Endothelial cell (in vitro differentiated cells): Measurements from ENCODE around the gene COPB1. TPM values are rescaled to one million over a fixed set of nuclear protein-coding genes. Genes with fewer than 3 reads are reported as not detected.

ENCODE experiments used
- DNase-seq: peaks from one replicate; pipeline ENCODE4 v3.0.0; 2021; ENCODE audit warnings: low spot score
- H3K27ac Mint-ChIP-seq: one replicate; pipeline ENCODE4 v1.8.0; 2021; ENCODE audit warnings: mixed read lengths, inconsistent platforms; ENCODE audit not compliant: unreplicated experiment
- H3K27me3 Mint-ChIP-seq: one replicate; pipeline ENCODE4 v1.8.0; 2021; ENCODE audit warnings: mild to moderate bottlenecking, moderate library complexity, mixed read lengths, inconsistent platforms; ENCODE audit not compliant: unreplicated experiment
- H3K36me3 Mint-ChIP-seq: one replicate; pipeline ENCODE4 v1.8.0; 2021; ENCODE audit warnings: mild to moderate bottlenecking, low read depth, mixed read lengths, inconsistent platforms; ENCODE audit not compliant: unreplicated experiment
- H3K4me1 Mint-ChIP-seq: one replicate; pipeline ENCODE4 v1.8.0; 2021; ENCODE audit warnings: mild to moderate bottlenecking, mixed read lengths, inconsistent platforms; ENCODE audit not compliant: unreplicated experiment
- H3K4me3 Mint-ChIP-seq: one replicate; pipeline ENCODE4 v1.8.0; 2021; ENCODE audit warnings: mild to moderate bottlenecking, mixed read lengths, inconsistent platforms; ENCODE audit not compliant: unreplicated experiment
- H3K9me3 Mint-ChIP-seq: one replicate; pipeline ENCODE4 v1.8.0; 2021; ENCODE audit warnings: mixed read lengths, inconsistent platforms; ENCODE audit not compliant: unreplicated experiment
- CTCF ChIP-seq: fragments of 200-600 bp; sonication (generic); IDR thresholded peaks from one replicate; pipeline ENCODE4 v1.5.0; 2021; ENCODE audit warnings: antibody characterized with exemption; ENCODE audit not compliant: unreplicated experiment
- total RNA-seq: library from RNA; stranded (reverse); fragmentation: NEBNext Ultra II Directional; extraction: Animal tissue kit (Norgen Biotek cat#: 25700); gene quantifications from one replicate; pipeline ENCODE4 v1.2.1, GENCODE V29; 2021; ENCODE audit not compliant: unreplicated experiment

COPB1 gene
- total RNA-seq, 1 donor from 2014 or later = 132 TPM

GRCh38 chr11:14500181-14500651, 605 bp upstream of the COPB1 start:
- H3K27me3 Mint-ChIP-seq = no peaks in the 10 kb centered on the region

GRCh38 chr11:14499178-14499559, 442 bp downstream of the COPB1 start:
- Mint-ChIP-seq H3K36me3 (peaks cover 19% of the 10 kb centered on the region), H3K4me1 (peaks cover 19% of the 10 kb centered on the region), H3K27me3 (no peaks in the 10 kb centered on the region), H3K9me3 (no peaks in the 10 kb centered on the region), H3K4me3 (peak overlapping the region; percentile 96), H3K27ac (peak overlapping the region; percentile 81)
- peak; percentile 36 for DNase-seq
- no peak for TF ChIP-seq CTCF

More at GRCh38 chr11:14500181-14500651, 605 bp upstream of the COPB1 start:
- peaks cover 18% of the 10 kb centered on the region for H3K36me3 Mint-ChIP-seq
- peak overlapping the region; percentile 96 for H3K4me3 Mint-ChIP-seq
- peak overlapping the region; percentile 96 for H3K27ac Mint-ChIP-seq
- no peak for TF ChIP-seq CTCF
- no peaks in the 10 kb centered on the region for H3K9me3 Mint-ChIP-seq
- peak; percentile 16 for DNase-seq
- H3K4me1 Mint-ChIP-seq = peaks cover 19% of the 10 kb centered on the region

- Mint-ChIP-seq H3K27me3 (no peaks in the 10 kb centered on the region), H3K4me1 (no peaks in the 10 kb centered on the region), H3K9me3 (no peaks in the 10 kb centered on the region), H3K36me3 (peaks cover 18% of the 10 kb centered on the region), H3K27ac (no peak overlapping the region), H3K4me3 (no peak overlapping the region)
- no peak for DNase-seq
- TF ChIP-seq CTCF = no peak
These were observed 18.9 kb downstream of the COPB1 start for GRCh38 chr11:14480716-14481115.

GRCh38 chr11:14471127-14471526, 28.5 kb downstream of the COPB1 start:
- TF ChIP-seq CTCF = no peak
- Mint-ChIP-seq H3K27me3 (no peaks in the 10 kb centered on the region), H3K27ac (no peak overlapping the region), H3K36me3 (peaks cover 43% of the 10 kb centered on the region), H3K9me3 (no peaks in the 10 kb centered on the region), H3K4me1 (no peaks in the 10 kb centered on the region), H3K4me3 (no peak overlapping the region)
- no peak for DNase-seq

GRCh38 chr11:14463623-14464022, 36.0 kb downstream of the COPB1 start:
- TF ChIP-seq CTCF = no peak
- DNase-seq = no peak
- Mint-ChIP-seq H3K27ac (no peak overlapping the region), H3K4me1 (no peaks in the 10 kb centered on the region), H3K4me3 (no peak overlapping the region), H3K36me3 (peaks cover 19% of the 10 kb centered on the region), H3K9me3 (no peaks in the 10 kb centered on the region), H3K27me3 (no peaks in the 10 kb centered on the region)
